Heart left ventricle (tissue), 16 donors: ENCODE results near the gene MRPL24. TPM values are rescaled to one million over a fixed set of nuclear protein-coding genes. Genes with fewer than 3 reads are reported as not detected.

Experiments used
- ATAC-seq, 4 donors: fragments of 200-7000 bp; cut with Tn5 transposase; one replicate each; pipeline ENCODE4 v1.9.1; 2020 to 2022; ENCODE audit warnings: moderate library complexity in 4 of 4, mild to moderate bottlenecking in 3 of 4, moderate number of reproducible peaks in 1 of 4
- DNase-seq, 5 donors: peaks; one replicate each; pipeline ENCODE4 v3.0.0-alpha.2; 2020
- H3K27ac ChIP-seq, 12 donors: fragments of 200-600 bp; sonication (generic) in 4 of 12; one replicate each; pipeline versions ENCODE4 v1.5.0 to v1.8.0; 2016 to 2022; ENCODE audit warnings: mild to moderate bottlenecking in 2 of 12
- H3K27me3 ChIP-seq, 9 donors: fragments of 200-600 bp; sonication (generic) in 2 of 9; one replicate each; pipeline versions ENCODE4 v1.5.1 to v1.8.0; 2016 to 2022; ENCODE audit warnings: mild to moderate bottlenecking in 3 of 9
- H3K36me3 ChIP-seq, 9 donors: fragments of 200-600 bp; sonication (generic) in 2 of 9; one replicate each; pipeline versions ENCODE4 v1.5.0 to v1.8.0; 2018 to 2022; ENCODE audit warnings: mild to moderate bottlenecking in 2 of 9
- H3K4me1 ChIP-seq, 12 donors: fragments of 200-600 bp; sonication (generic) in 4 of 12; one replicate each; pipeline versions ENCODE4 v1.5.0 to v1.8.0; 2016 to 2022; ENCODE audit warnings: mild to moderate bottlenecking in 3 of 12
- H3K4me3 ChIP-seq, 12 donors: fragments of 200-600 bp; sonication (generic) in 4 of 12; one replicate each; pipeline versions ENCODE4 v1.5.0 to v1.8.0; 2017 to 2022; ENCODE audit warnings: mild to moderate bottlenecking in 9 of 12, moderate library complexity in 4 of 12
- H3K9me3 ChIP-seq, 12 donors: fragments of 200-600 bp; sonication (generic) in 4 of 12; one replicate each; pipeline versions ENCODE4 v1.5.0 to v1.8.0; 2016 to 2022; ENCODE audit warnings: mild to moderate bottlenecking in 1 of 12
- POLR2A ChIP-seq, 2 donors: fragments of 450-650 bp; IDR thresholded peaks; one replicate each; pipeline ENCODE4 v1.6.1; 2017; ENCODE audit warnings: antibody characterized with exemption in 2 of 2, mild to moderate bottlenecking in 2 of 2, moderate library complexity in 2 of 2
- WGBS, 4 donors: extraction: QIAGEN DNeasy Blood & Tissue Kit in 2 of 4; methylation state at CpG; one replicate each; pipeline versions ENCODE4 v1.1.5 to v1.1.7; 2013 to 2018; 5-methylcytosine and 5-hydroxymethylcytosine counted together
- intact Hi-C, 10 donors: fragments of 100-400 bp; cut with DNase I; formaldehyde crosslinking; loops; one replicate each; pipeline versions ENCODE4 v1.11.1 to v1.14.2; 2022
- polyA plus RNA-seq, 2 donors: library from polyadenylated mRNA; stranded (reverse); fragments of 200-250 nt; gene quantifications; one replicate each; pipeline ENCODE4 v1.2.3, GENCODE V29; 2013
- total RNA-seq, 9 donors: library from RNA; depleted of rRNA in 2 of 9; stranded (reverse); fragments of >200 nt in 2 of 9; fragmentation: NEBNext Ultra II Directional in 3 of 9; extraction: Animal tissue kit (Norgen Biotek cat#: 25700) in 3 of 9; gene quantifications; one replicate each; pipeline versions ENCODE4 v1.1.0 to v1.2.4, GENCODE V29; 2016 to 2023
- TF ChIP-seq, protein P1 (sequence below), 12 donors: fragments of 200-600 bp; sonication (generic) in 4 of 12; IDR thresholded peaks; one replicate each; pipeline versions ENCODE4 v1.5.0 to v1.8.0; 2018 to 2022; ENCODE audit warnings: antibody characterized with exemption in 12 of 12, mild to moderate bottlenecking in 5 of 12
- donor health status: ischemic (EF 13 %, LVEDD 7.1; RV severe dilation, severe dysfunction).
- donor health status: healthy with polysubstance abuse.
- donor health status: DM: no; HTN: yes; CAD: no.
- donor health status: DM: no; HTN: no; CAD: no.
- donor health status: ischemic (EF 25% LVEDD 6.9; RV normal size, moderate dysfunction).
- donor health status: ischemic (EF 25% LVEDD 5.7; RV mildly dilated, moderate dysfunction).
- donor health status: healthy.
- donor health status: DM: yes; HTN: yes; CAD: no.
- donor health status: ischemic (EF 35%, LVEDD 5.7; RV mildly dilated, moderate dysfunction).
- donor health status: nonischemic (EF 11% LVEDD 7.7; RV severe dilation, severe dysfunction).
- donor health status: DM: yes; HTN: yes; CAD: no.
- donor health status: PGD.
- donor health status: ischemic (EF 29% LVEDD 5.4; RV normal size, mild dysfunction).
- donor health status: nonischemic (EF 23%, LVEDD 6.1; RV moderate dilation, normal function).

The MRPL24 gene
- total and polyA plus RNA-seq, 11 donors: 74.8 to 230 (median 84.8) TPM

- H3K4me1 ChIP-seq: peaks cover 9 to 24% (median 19%) of the 10 kb centered on the region in 12 donors
- 75 to 93% (median 84%) methylated on average over 4 of the region's 4 CpGs for WGBS, 4 donors
- H3K4me3 ChIP-seq: no peak overlapping the region
- no peak overlapping the region for H3K27ac ChIP-seq
- peaks cover 0 to 67% (median 42%) of the 10 kb centered on the region in 9 donors for H3K36me3 ChIP-seq
- DNase-seq (no peak), ATAC-seq (no peak)
- TF ChIP-seq, protein P1, sequence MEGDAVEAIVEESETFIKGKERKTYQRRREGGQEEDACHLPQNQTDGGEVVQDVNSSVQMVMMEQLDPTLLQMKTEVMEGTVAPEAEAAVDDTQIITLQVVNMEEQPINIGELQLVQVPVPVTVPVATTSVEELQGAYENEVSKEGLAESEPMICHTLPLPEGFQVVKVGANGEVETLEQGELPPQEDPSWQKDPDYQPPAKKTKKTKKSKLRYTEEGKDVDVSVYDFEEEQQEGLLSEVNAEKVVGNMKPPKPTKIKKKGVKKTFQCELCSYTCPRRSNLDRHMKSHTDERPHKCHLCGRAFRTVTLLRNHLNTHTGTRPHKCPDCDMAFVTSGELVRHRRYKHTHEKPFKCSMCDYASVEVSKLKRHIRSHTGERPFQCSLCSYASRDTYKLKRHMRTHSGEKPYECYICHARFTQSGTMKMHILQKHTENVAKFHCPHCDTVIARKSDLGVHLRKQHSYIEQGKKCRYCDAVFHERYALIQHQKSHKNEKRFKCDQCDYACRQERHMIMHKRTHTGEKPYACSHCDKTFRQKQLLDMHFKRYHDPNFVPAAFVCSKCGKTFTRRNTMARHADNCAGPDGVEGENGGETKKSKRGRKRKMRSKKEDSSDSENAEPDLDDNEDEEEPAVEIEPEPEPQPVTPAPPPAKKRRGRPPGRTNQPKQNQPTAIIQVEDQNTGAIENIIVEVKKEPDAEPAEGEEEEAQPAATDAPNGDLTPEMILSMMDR (IDR thresholded peaks at IDR 0.05): no peak
- TF ChIP-seq POLR2A (IDR thresholded peaks at IDR 0.05): no peak
- intact Hi-C loops: loop anchor here in 5 of 10 donors (10.0 kb wide), 4 partner anchors 97 to 163 kb away; partner anchors contain the start of genes NTRK1 (in 3 of the 5) and INSRR (in 2 of the 5)
- H3K27me3 ChIP-seq: no peaks in the 10 kb centered on the region
- H3K9me3 ChIP-seq: no peaks in the 10 kb centered on the region
Observed at GRCh38 chr1:156721535-156721934, 19.4 kb downstream of the MRPL24 start.

DNA sequence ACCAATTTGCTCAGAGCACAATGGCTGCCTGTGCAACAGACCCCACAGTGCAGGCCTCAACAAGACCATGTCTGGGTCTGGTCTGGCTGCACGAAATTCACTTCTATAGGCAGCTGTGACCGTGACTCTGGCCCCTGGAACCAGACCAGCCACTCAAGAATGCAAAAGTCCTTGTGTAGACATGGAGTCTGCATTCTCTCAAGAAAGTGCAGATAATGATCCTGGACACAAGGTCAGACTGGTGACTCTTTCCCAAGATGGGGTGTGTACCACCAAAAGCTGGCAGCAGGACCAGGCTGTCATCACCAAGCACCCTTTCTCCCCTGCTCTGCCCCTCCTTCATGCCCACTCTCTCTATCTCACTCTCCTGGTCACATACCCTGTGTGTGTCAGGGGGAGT lies 19.8 kb downstream of the MRPL24 start:
- Histone ChIP-seq H3K4me1 (peaks cover 5 to 20% (median 15%) of the 10 kb centered on the region in 12 donors), H3K27me3 (no peaks in the 10 kb centered on the region), H3K27ac (no peak overlapping the region), H3K4me3 (no peak overlapping the region), H3K36me3 (peaks cover 0 to 63% (median 42%) of the 10 kb centered on the region in 9 donors), H3K9me3 (no peaks in the 10 kb centered on the region)
- TF ChIP-seq, protein P1 (IDR thresholded peaks at IDR 0.05): no peak
- TF ChIP-seq POLR2A (IDR thresholded peaks at IDR 0.05): no peak
- DNase-seq (peak in 1 of 5 donors; percentile 20), ATAC-seq (no peak)
- 56 to 80% (median 61%) methylated on average over 1 to 2 of the region's 2 CpGs for WGBS, 4 donors
- intact Hi-C loops: loop anchor here in 5 of 10 donors (10.0 kb wide), 4 partner anchors 96 to 164 kb away; partner anchors contain the start of genes NTRK1 (in 3 of the 5) and INSRR (in 2 of the 5)

DNA sequence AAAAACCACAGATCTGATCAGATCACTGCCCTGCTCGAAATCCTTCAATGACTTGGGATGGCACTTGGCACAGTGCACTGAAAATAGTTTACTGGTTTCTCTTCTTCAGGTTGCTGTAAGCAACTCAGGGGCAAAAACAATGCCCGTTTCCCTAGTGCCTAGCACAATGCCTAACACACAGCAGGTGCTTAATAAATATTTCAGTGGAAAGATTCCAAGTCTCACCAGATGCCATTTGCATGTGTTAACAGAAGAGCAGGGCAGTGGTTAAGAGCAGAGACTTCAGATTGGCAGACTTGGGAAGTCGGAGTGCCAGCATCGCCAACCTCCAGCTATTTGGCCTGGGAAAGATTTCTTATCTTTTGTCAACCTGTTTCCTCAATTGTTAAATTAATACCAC lies 23.5 kb downstream of the MRPL24 start:
- intact Hi-C loops: no loop called here
- TF ChIP-seq, protein P1 (IDR thresholded peaks at IDR 0.05): no peak
- no peak for TF ChIP-seq POLR2A (IDR thresholded peaks at IDR 0.05)
- Histone ChIP-seq H3K4me1 (no peaks in the 10 kb centered on the region), H3K4me3 (no peak overlapping the region), H3K27ac (no peak overlapping the region), H3K9me3 (no peaks in the 10 kb centered on the region), H3K27me3 (no peaks in the 10 kb centered on the region), H3K36me3 (peaks cover 0 to 31% (median 18%) of the 10 kb centered on the region in 9 donors)
- WGBS, 4 donors: 70 to 82% (median 72%) methylated on average over 4 of the region's 4 CpGs
- DNase-seq (peak in 1 of 5 donors; percentile 15), ATAC-seq (no peak)

DNA sequence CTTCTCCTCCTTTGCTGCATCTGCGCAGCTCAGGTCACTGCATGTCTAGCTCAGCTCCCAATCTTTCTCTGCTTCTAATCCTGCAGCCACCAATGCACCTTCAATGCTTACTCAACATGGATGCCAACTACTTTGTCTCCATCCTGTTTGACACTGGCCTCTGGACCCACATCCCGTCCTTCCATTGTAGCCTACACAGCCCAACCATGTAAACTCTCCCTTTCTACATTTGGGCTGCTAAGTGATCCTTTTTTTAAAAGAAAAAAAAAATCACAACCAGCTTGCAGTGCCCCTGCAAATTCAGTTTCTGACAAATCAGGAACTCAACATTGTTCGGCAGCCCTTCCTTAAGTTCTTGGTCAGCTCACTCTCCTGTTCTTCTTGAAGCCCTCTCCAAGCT lies 26.1 kb downstream of the MRPL24 start:
- no peak overlapping the region for H3K4me3 ChIP-seq
- ATAC-seq: no peak
- no peaks in the 10 kb centered on the region for H3K9me3 ChIP-seq
- H3K36me3 ChIP-seq: peaks cover 0 to 10% (median 0%) of the 10 kb centered on the region in 9 donors
- intact Hi-C loops: no loop called here
- H3K27me3 ChIP-seq: no peaks in the 10 kb centered on the region
- H3K27ac ChIP-seq: no peak overlapping the region
- peaks cover 0 to 8% (median 4%) of the 10 kb centered on the region in 12 donors for H3K4me1 ChIP-seq
- no peak for DNase-seq
- WGBS, 4 donors: 78 to 82% (median 80%) methylated on average over 3 of the region's 3 CpGs
- TF ChIP-seq POLR2A (IDR thresholded peaks at IDR 0.05): no peak
- TF ChIP-seq, protein P1 (IDR thresholded peaks at IDR 0.05): no peak
